Nephron (organoid): ENCODE results near the gene ARHGEF12.

ENCODE experiments used
- H3K27ac Mint-ChIP-seq, 3 experiments: 2 replicates each; pipeline ENCODE4 v1.8.0; 2020; ENCODE audit warnings: mixed read lengths in 3 of 3, mild to moderate bottlenecking in 2 of 3, moderate library complexity in 1 of 3
- H3K27me3 Mint-ChIP-seq: 2 replicates; pipeline ENCODE4 v1.8.0; 2021; ENCODE audit warnings: low read depth, mild to moderate bottlenecking, moderate library complexity, mixed read lengths
- H3K36me3 Mint-ChIP-seq: 2 replicates; pipeline ENCODE4 v1.8.0; 2020; ENCODE audit warnings: low read depth, mixed read lengths
- H3K4me1 Mint-ChIP-seq: 2 replicates; pipeline ENCODE4 v1.8.0; 2020; ENCODE audit warnings: mixed read lengths
- H3K4me3 Mint-ChIP-seq, 3 experiments: 2 replicates each; pipeline ENCODE4 v1.8.0; 2020; ENCODE audit warnings: mild to moderate bottlenecking in 3 of 3, mixed read lengths in 3 of 3, moderate library complexity in 2 of 3
- H3K9me3 Mint-ChIP-seq: 2 replicates; pipeline ENCODE4 v1.8.0; 2020; ENCODE audit warnings: mixed read lengths
- TF ChIP-seq, protein P1 (sequence below), 3 experiments: fragments of 200-600 bp; sonication (generic); IDR thresholded peaks; one replicate each; pipeline ENCODE4 v1.5.0; 2021; ENCODE audit warnings: antibody characterized with exemption in 3 of 3; ENCODE audit not compliant: unreplicated experiment in 3 of 3

Gene ARHGEF12

DNA sequence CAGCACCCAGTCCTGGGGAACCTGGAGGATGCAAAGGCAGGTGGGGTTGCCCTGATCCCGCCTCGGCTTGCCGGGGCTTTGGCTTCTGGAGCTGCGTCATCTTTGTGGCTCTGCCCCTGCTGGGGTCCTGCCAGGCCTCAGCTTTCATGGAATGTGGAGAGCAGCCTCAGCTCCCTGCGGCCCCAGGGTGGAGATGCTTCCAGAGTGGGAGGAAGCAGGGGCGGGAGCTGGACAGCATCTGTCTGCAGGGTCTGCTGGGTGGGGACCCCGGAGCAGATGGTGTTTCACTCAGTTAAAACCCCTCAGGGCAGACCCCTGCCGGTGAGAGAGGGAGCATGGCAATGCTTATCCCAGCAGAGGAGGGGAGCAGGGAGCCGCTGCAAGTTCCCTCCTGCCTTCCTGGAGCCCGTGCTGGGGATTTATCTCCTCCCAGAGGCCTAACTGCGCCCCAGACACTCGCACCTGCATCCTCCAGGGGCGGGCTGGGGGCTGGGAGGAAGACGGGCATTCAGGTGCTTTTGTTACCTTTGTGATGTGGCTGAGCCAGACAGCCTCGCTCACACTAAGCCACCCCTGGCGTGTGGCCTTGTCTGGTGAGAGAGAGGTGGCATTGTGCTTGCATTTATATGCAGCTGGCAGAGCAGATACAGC is 191.0 kb downstream of the ARHGEF12 start:
- no peaks in the 10 kb centered on the region for H3K36me3 Mint-ChIP-seq
- H3K9me3 Mint-ChIP-seq, result no peaks in the 10 kb centered on the region

DNA sequence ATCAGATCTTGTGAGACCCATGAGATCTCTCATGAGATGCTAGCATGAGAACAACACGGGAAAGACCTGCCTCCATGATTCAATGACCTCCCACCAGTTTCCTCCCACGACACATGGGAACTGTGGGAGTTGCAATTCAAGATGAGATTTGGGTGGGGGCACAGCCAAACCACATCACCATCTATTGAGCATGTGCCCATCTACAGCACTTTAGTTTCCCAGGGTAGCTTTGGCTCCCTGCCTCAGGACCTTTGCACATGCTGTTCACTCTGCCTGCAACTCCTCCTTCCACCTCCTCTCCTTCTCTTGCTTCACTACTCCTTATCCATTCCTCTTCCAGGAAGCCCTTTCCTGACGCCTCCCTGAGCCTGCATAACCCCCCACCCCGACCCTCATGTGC is 192.5 kb downstream of the ARHGEF12 start:
- Mint-ChIP-seq H3K27me3 (peaks cover 50% of the 10 kb centered on the region), H3K4me3 (no peak overlapping the region), H3K36me3 (no peaks in the 10 kb centered on the region), H3K4me1 (peaks cover 9% of the 10 kb centered on the region), H3K27ac (no peak overlapping the region), H3K9me3 (no peaks in the 10 kb centered on the region)
- TF ChIP-seq, protein P1, sequence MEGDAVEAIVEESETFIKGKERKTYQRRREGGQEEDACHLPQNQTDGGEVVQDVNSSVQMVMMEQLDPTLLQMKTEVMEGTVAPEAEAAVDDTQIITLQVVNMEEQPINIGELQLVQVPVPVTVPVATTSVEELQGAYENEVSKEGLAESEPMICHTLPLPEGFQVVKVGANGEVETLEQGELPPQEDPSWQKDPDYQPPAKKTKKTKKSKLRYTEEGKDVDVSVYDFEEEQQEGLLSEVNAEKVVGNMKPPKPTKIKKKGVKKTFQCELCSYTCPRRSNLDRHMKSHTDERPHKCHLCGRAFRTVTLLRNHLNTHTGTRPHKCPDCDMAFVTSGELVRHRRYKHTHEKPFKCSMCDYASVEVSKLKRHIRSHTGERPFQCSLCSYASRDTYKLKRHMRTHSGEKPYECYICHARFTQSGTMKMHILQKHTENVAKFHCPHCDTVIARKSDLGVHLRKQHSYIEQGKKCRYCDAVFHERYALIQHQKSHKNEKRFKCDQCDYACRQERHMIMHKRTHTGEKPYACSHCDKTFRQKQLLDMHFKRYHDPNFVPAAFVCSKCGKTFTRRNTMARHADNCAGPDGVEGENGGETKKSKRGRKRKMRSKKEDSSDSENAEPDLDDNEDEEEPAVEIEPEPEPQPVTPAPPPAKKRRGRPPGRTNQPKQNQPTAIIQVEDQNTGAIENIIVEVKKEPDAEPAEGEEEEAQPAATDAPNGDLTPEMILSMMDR (IDR thresholded peaks at IDR 0.05; ENCODE audit: unreplicated experiment in 3 of 3), result no peak

More for the DNA sequence above, 191.0 kb downstream of the ARHGEF12 start:
- peaks cover 61% of the 10 kb centered on the region for H3K27me3 Mint-ChIP-seq
- peaks cover 9% of the 10 kb centered on the region for H3K4me1 Mint-ChIP-seq
- H3K4me3 Mint-ChIP-seq, result no peak overlapping the region
- no peak overlapping the region for H3K27ac Mint-ChIP-seq
- TF ChIP-seq, protein P1 (IDR thresholded peaks at IDR 0.05; ENCODE audit: unreplicated experiment in 3 of 3), result peak; percentile 13 to 37 (median 23)

DNA sequence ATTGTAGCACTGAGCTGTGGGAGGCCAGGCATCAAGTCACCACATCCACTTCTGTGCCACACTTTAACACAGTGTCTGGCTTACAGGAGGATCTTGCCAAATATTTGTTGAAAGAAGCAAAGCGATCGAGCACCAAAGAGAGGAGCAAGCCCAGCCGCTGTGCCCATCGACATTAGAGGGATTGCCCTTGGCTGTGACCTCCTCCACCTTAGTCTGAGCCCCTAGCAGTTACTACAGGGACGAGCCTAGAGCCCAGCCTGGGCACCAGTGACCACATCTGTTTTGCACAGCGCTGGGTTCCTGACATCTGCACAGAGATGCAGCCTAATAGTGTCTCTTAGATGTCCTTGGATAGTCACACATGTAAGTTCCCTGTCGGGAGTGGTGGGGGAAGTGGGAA is 193.0 kb downstream of the ARHGEF12 start:
- H3K36me3 Mint-ChIP-seq, result no peaks in the 10 kb centered on the region
- no peak overlapping the region for H3K27ac Mint-ChIP-seq
- H3K4me1 Mint-ChIP-seq, result peaks cover 9% of the 10 kb centered on the region
- H3K9me3 Mint-ChIP-seq, result no peaks in the 10 kb centered on the region
- TF ChIP-seq, protein P1 (IDR thresholded peaks at IDR 0.05; ENCODE audit: unreplicated experiment in 3 of 3), result no peak
- peaks cover 50% of the 10 kb centered on the region for H3K27me3 Mint-ChIP-seq
- no peak overlapping the region for H3K4me3 Mint-ChIP-seq

DNA sequence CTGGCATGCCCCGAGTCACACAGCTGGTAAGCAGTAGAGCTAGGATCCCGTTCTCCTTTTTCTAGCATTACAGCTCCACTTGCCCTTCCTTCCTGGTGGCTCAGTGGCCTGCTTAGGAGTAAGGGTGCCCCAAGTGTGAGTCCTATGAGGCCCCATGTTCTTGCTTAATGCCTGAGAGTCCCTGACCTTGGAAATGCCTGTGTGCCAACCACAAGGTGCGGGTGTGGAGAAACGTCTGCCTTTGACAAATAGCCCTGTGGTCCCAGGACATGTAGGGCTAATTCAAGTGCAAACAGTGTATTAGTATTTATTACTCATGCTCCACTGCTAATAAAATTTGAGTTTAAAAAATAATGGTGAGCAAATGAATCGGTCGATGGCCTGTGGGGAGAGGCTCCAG is 193.7 kb downstream of the ARHGEF12 start:
- TF ChIP-seq, protein P1 (IDR thresholded peaks at IDR 0.05; ENCODE audit: unreplicated experiment in 3 of 3), result no peak
- H3K9me3 Mint-ChIP-seq, result no peaks in the 10 kb centered on the region
- H3K36me3 Mint-ChIP-seq, result no peaks in the 10 kb centered on the region
- H3K27ac Mint-ChIP-seq, result peak overlapping the region in 1 of 3 experiments; percentile 20
- H3K4me3 Mint-ChIP-seq, result no peak overlapping the region
- H3K4me1 Mint-ChIP-seq, result peaks cover 9% of the 10 kb centered on the region
- peaks cover 50% of the 10 kb centered on the region for H3K27me3 Mint-ChIP-seq

DNA sequence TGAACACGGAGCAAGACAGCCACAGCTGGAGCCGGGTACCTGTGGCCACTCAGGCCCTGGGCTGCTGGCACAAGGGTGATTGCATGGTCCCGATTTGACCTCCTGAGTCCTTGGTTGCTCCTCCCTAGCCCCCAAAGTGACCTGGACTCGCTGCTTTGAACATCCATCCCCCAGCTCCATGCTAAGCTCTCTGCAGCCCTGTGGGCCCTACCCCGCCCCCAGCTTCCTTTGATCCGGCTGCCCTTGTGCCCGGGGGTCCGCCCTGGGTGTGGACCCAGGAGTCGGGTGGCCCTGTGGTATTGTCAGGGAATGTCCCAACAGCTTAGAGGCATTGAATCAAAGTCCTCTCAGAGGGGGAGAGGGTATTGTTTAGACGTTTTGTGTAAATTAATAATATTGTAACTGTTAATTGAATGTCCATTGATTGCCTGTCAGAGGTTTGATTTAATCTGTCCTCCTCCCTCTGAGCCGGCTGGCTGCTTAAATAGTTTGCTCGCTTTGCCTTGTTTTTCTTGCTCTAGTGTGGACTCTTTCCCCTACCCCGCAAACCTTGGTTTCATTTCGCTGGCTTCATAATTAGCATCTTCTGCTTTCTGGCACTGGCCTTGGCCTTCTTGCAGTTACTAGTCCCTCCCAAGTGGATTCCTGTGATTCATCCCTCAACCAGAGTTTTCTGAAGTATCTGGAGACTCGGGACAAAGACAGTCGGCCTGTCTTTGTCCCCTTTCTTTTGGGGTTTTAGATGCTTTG is 196.0 kb downstream of the ARHGEF12 start:
- Mint-ChIP-seq H3K36me3 (no peaks in the 10 kb centered on the region), H3K27me3 (peaks cover 41% of the 10 kb centered on the region), H3K9me3 (no peaks in the 10 kb centered on the region), H3K4me1 (peaks cover 9% of the 10 kb centered on the region), H3K27ac (peak overlapping the region; percentile 13 to 41 (median 21)), H3K4me3 (peak overlapping the region in 1 of 3 experiments; percentile 0)
- TF ChIP-seq, protein P1 (IDR thresholded peaks at IDR 0.05; ENCODE audit: unreplicated experiment in 3 of 3), result no peak
